Activated CD8-positive, alpha-beta memory T cell treated with anti-CD3 and anti-CD28 coated beads, Interleukin-2, amount 10 ng/mL, durations not matched to agents 7 days and 5 days (primary cell): Measurements from ENCODE around the gene KLF1. TPM values are rescaled to one million over a fixed set of nuclear protein-coding genes. Genes with fewer than 3 reads are reported as not detected.
A peak's percentile ranks its signal among the peaks of the same experiment; 100 is the strongest.
"Not testable (repeated sequence)": the region's sequence is repeated elsewhere in the genome, so short reads cannot be mapped to it uniquely, and the experiment has no call there.

Experiments used
- ATAC-seq: fragments of 150-1000 bp; cut with Tn5 transposase; one replicate; pipeline ENCODE4 v1.10.0; 2021; ENCODE audit warnings: moderate library complexity
- CTCF ChIA-PET: fragments of 350-600 bp; sonication (Branson Sonifier 250); formaldehyde crosslinking; loops from one replicate; lab custom pipeline; 2021; ENCODE audit warnings: antibody characterized with exemption; lab: Charles Lee
- DNase-seq: peaks from one replicate; pipeline ENCODE4 v3.0.0-alpha.2; 2020
- H3K27ac Mint-ChIP-seq: one replicate; pipeline ENCODE4 v1.8.0; 2021; ENCODE audit warnings: mild to moderate bottlenecking, mixed read lengths
- H3K27me3 Mint-ChIP-seq: one replicate; pipeline ENCODE4 v1.8.0; 2021; ENCODE audit warnings: mixed read lengths
- H3K36me3 Mint-ChIP-seq: one replicate; pipeline ENCODE4 v1.8.0; 2021; ENCODE audit warnings: mild to moderate bottlenecking, mixed read lengths
- H3K4me1 Mint-ChIP-seq: one replicate; pipeline ENCODE4 v1.8.0; 2021; ENCODE audit warnings: mixed read lengths
- H3K4me3 Mint-ChIP-seq: one replicate; pipeline ENCODE4 v1.8.0; 2021; ENCODE audit warnings: mild to moderate bottlenecking, moderate library complexity, mixed read lengths
- H3K9me3 Mint-ChIP-seq: one replicate; pipeline ENCODE4 v1.8.0; 2022; ENCODE audit warnings: low read depth, mixed read lengths
- total RNA-seq, 2 experiments: library from RNA; stranded (reverse); gene quantifications; one replicate each; pipeline ENCODE4 v1.2.3, GENCODE V29; 2021

Gene KLF1
- total RNA-seq, 2 experiments from 2014 or later, result 0.29 to 0.45 TPM

- Mint-ChIP-seq H3K27ac (peak overlapping the region; percentile 88), H3K27me3 (no peaks in the 10 kb centered on the region), H3K9me3 (no peaks in the 10 kb centered on the region), H3K36me3 (peaks cover under 1% of the 10 kb centered on the region), H3K4me1 (peaks cover 40% of the 10 kb centered on the region), H3K4me3 (peak overlapping the region; percentile 32)
- CTCF ChIA-PET, result interaction anchor here (0.6 to 3.4 kb wide), 10 partner anchors 13 to 158 kb away, joined by 3 to 17 read pairs (median 6); partner anchors contain the start of gene GCDH
- DNase-seq, result peak; percentile 84
- peak; percentile 81 for ATAC-seq
These were observed 27.1 kb upstream of the KLF1 start for GRCh38 chr19:12913851-12914690.

DNA sequence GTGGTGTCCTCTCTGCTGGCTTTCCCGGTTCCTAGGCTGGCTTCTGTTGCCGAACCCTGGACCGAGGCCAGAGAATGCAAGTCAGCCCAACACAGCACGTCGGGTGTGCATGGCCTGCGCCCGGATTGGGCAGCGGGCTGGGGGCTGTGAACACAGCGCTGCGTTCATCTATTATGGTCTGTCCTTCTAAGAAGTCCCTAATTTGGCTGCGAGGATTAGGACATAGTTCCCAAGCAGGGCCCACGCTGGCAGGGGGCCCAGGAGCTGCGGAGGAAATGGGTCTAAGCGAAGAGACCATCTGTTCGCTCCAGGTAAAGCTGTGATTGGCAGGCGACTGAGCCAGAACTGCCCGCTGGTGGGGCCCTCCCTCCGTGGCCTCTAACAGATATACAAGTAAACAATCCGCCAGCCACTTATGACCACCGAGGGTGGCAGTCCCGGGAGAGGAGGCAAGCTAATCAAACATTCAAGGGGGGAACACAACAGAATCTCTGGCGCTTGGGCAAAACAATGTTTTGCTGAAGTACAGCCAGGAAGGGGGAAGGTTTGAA lies 26.1 kb upstream of the KLF1 start:
- DNase-seq (no peak), ATAC-seq (no peak)
- peak overlapping the region; percentile 88 for H3K27ac Mint-ChIP-seq
- peaks cover 35% of the 10 kb centered on the region for H3K4me1 Mint-ChIP-seq
- no peaks in the 10 kb centered on the region for H3K36me3 Mint-ChIP-seq
- no peaks in the 10 kb centered on the region for H3K9me3 Mint-ChIP-seq
- CTCF ChIA-PET, result interaction anchor here (0.9 to 4.4 kb wide), 10 partner anchors 12 to 176 kb away, joined by 3 to 17 read pairs (median 6); partner anchors contain the start of genes GCDH and GET3
- H3K4me3 Mint-ChIP-seq, result no peak overlapping the region
- H3K27me3 Mint-ChIP-seq, result no peaks in the 10 kb centered on the region

GRCh38 chr19:12912571-12912970 lies 25.6 kb upstream of the KLF1 start:
- no peak overlapping the region for H3K27ac Mint-ChIP-seq
- H3K9me3 Mint-ChIP-seq, result no peaks in the 10 kb centered on the region
- ATAC-seq (no peak), DNase-seq (no peak)
- H3K27me3 Mint-ChIP-seq, result no peaks in the 10 kb centered on the region
- no peaks in the 10 kb centered on the region for H3K36me3 Mint-ChIP-seq
- CTCF ChIA-PET, result interaction anchor here (1.0 to 4.4 kb wide), 6 partner anchors 13 to 176 kb away, joined by 3 to 17 read pairs (median 4); partner anchors contain the start of gene GET3
- H3K4me3 Mint-ChIP-seq, result no peak overlapping the region
- H3K4me1 Mint-ChIP-seq, result peaks cover 33% of the 10 kb centered on the region

- no peaks in the 10 kb centered on the region for H3K27me3 Mint-ChIP-seq
- no peak overlapping the region for H3K4me3 Mint-ChIP-seq
- H3K36me3 Mint-ChIP-seq, result peaks cover 1% of the 10 kb centered on the region
- CTCF ChIA-PET, result interaction anchor here (1.6 to 2.7 kb wide), 2 partner anchors 12 to 58 kb away, joined by 6 to 9 read pairs; partner anchors contain the start of gene SYCE2
- no peaks in the 10 kb centered on the region for H3K9me3 Mint-ChIP-seq
- H3K4me1 Mint-ChIP-seq, result peaks cover 6% of the 10 kb centered on the region
- no peak overlapping the region for H3K27ac Mint-ChIP-seq
- no peak for ATAC-seq
- DNase-seq, result no peak
These were observed 20.2 kb upstream of the KLF1 start for GRCh38 chr19:12907166-12907565.

GRCh38 chr19:12899891-12900518 lies 13.0 kb upstream of the KLF1 start:
- H3K9me3 Mint-ChIP-seq, result no peaks in the 10 kb centered on the region
- peaks cover 26% of the 10 kb centered on the region for H3K4me1 Mint-ChIP-seq
- no peaks in the 10 kb centered on the region for H3K27me3 Mint-ChIP-seq
- H3K4me3 Mint-ChIP-seq, result peak overlapping the region; percentile 56
- peaks cover 10% of the 10 kb centered on the region for H3K36me3 Mint-ChIP-seq
- H3K27ac Mint-ChIP-seq, result peak overlapping the region; percentile 88
- ATAC-seq (peak; percentile 85), DNase-seq (peak; percentile 82)
- CTCF ChIA-PET, result interaction anchor here (0.9 to 5.9 kb wide), 10 partner anchors 9 to 77 kb away, joined by 3 to 27 read pairs (median 6); partner anchors contain the start of genes FARSA, GCDH and SYCE2

GRCh38 chr19:12896460-12896859 lies 9.5 kb upstream of the KLF1 start:
- no peaks in the 10 kb centered on the region for H3K9me3 Mint-ChIP-seq
- no peak for ATAC-seq
- no peak overlapping the region for H3K4me3 Mint-ChIP-seq
- no peak overlapping the region for H3K27ac Mint-ChIP-seq
- DNase-seq, result no peak
- H3K36me3 Mint-ChIP-seq, result peaks cover 12% of the 10 kb centered on the region
- peaks cover 36% of the 10 kb centered on the region for H3K4me1 Mint-ChIP-seq
- H3K27me3 Mint-ChIP-seq, result no peaks in the 10 kb centered on the region
- CTCF ChIA-PET, result interaction anchor here (5.9 kb wide), 1 partner anchor 11 kb away, joined by 27 read pairs; no protein-coding TSS in a partner anchor

DNA sequence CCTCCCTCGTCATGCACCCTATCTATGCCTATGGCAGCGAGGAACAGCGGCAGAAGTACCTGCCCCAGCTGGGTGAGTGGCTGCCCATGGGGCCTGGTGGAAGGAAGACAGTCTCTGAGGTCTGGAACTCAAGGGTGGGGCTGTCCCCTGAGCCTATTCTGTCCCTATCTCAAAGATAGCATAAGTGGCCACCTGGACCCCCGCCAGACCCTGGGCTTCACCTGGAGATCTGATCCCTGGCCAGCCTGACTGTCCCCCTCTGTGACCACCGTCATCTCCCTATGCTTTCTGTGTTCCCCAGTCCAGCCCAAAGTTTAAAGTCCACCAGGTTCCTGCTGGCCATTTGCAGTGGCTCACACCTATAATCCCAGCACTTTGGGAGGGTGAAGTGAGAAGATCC lies 6.6 kb upstream of the KLF1 start:
- Mint-ChIP-seq H3K27me3 (no peaks in the 10 kb centered on the region), H3K36me3 (peaks cover 9% of the 10 kb centered on the region), H3K4me1 (peaks cover 30% of the 10 kb centered on the region), H3K27ac (no peak overlapping the region), H3K4me3 (no peak overlapping the region), H3K9me3 (no peaks in the 10 kb centered on the region)
- DNase-seq (no peak), ATAC-seq (no peak)
- CTCF ChIA-PET, result no interaction called here

DNA sequence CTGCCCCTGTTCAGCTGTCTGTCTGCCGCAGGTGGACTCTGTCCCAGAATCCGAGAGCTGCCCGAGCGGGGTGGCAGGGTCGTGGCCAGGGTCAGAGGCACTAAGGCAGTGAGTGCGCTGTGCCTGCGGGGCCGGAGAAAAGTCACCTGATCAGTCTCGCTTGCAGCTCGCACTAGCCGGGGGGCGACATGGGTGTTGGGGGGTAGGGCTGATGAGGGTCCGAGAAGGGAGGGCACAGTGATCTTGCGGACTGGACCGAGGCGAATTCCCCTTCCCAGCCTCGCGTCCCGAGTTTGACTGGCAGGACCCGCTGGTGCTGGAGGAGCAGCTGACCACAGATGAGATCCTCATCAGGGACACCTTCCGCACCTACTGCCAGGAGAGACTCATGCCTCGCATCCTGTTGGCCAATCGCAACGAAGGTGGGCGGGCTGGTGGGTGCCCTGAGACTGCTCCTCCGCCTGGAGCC lies 4.6 kb upstream of the KLF1 start:
- DNase-seq (no peak), ATAC-seq (no peak)
- Mint-ChIP-seq H3K36me3 (peaks cover 5% of the 10 kb centered on the region), H3K27ac (peak overlapping the region; percentile 90), H3K27me3 (no peaks in the 10 kb centered on the region), H3K4me1 (peaks cover 24% of the 10 kb centered on the region), H3K9me3 (no peaks in the 10 kb centered on the region), H3K4me3 (peak overlapping the region; percentile 99)
- CTCF ChIA-PET, result interaction anchor here (1.0 to 2.5 kb wide), 8 partner anchors 8 to 115 kb away, joined by 3 to 41 read pairs (median 7); partner anchors contain the start of gene CALR

GRCh38 chr19:12890787-12891552 lies 4.0 kb upstream of the KLF1 start, which contains the start of gene GCDH:
Gene GCDH, plus strand, starts transcription at chr19:12891160. Its CDS starts 145 bp downstream, at chr19:12891305.
- H3K4me3 Mint-ChIP-seq, result peak within 1 kb of the TSS; percentile 99
- CTCF ChIA-PET, result interaction anchor here (0.7 to 2.5 kb wide), 14 partner anchors 9 to 145 kb away, joined by 3 to 41 read pairs (median 5); partner anchors contain the start of gene CALR
- no peaks in the 10 kb centered on the region for H3K27me3 Mint-ChIP-seq
- peak; percentile 96 for ATAC-seq
- DNase-seq, result peak; percentile 99
- peak within 1 kb of the TSS; percentile 90 for H3K27ac Mint-ChIP-seq
- H3K9me3 Mint-ChIP-seq, result no peaks in the 10 kb centered on the region
- peaks cover 4% of the 10 kb centered on the region for H3K36me3 Mint-ChIP-seq
- H3K4me1 Mint-ChIP-seq, result peaks cover 30% of the 10 kb centered on the region

DNA sequence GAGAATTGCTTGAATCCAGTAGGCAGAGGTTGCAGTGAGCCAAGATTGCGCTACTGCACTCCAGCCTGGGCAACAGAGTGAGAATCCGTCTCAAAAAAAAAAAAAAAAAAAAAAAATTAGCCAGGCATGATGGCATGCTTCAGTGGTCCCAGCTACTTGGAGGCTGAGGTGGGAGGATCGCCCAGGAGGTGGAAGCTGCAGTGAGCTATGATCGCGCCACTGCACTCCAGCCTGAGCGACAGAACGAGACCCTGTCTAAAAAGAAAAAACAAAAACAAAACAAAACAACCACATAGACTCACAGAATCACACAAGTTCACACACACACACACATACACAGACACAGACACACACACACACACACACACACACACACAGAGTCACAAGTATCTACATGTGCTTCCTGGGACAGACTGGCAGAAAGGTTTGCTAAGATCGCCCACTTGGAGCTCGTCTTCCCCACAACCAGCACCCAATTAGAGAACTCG lies 3.3 kb upstream of the KLF1 start:
- CTCF ChIA-PET, result interaction anchor here (0.6 to 2.5 kb wide), 15 partner anchors 9 to 187 kb away, joined by 3 to 41 read pairs (median 4); partner anchors contain the start of gene CALR
- not testable (repeated sequence) for DNase-seq
- H3K4me3 Mint-ChIP-seq, result peak overlapping the region; percentile 99

DNA sequence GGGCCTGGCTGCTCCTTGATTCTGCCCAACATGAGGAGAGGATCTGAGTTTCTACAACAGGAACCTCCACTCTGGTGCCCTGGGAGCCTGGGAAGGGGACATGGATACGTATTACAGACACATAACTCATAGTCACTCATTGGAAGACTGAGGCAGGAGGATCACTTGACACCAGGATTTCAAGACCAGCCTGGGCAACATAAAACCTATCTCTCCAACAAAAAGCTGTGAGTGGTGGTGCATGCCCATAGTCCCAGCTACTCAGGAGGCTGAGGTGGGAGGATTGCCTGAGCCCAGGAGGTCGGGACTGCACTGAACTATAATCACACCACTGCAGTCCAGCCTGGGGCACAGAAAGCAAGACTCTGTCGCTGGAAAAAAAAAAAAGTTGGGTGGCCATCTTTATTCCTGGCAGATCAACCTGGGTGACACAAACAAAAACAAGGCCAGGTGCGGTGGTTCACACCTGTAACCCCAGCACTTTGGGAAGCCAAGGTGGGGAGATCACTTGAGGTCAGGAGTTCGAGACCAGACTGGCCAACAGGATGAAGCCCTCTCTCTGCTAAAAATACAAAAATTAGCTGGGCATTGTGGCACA lies 1.1 kb upstream of the KLF1 start:
- Mint-ChIP-seq H3K4me3 (no peak overlapping the region), H3K9me3 (peaks cover 3% of the 10 kb centered on the region), H3K4me1 (peaks cover 40% of the 10 kb centered on the region), H3K36me3 (peaks cover 5% of the 10 kb centered on the region), H3K27me3 (no peaks in the 10 kb centered on the region), H3K27ac (no peak overlapping the region)
- CTCF ChIA-PET, result interaction anchor here (0.9 to 10.6 kb wide), 3 partner anchors 43 to 127 kb away, joined by 3 to 163 read pairs (median 4); no protein-coding TSS in a partner anchor
- DNase-seq, result no peak
- no peak for ATAC-seq

More for the DNA sequence above, 3.3 kb upstream of the KLF1 start:
- not testable (repeated sequence) for H3K36me3 Mint-ChIP-seq, H3K9me3 Mint-ChIP-seq, ATAC-seq, H3K27me3 Mint-ChIP-seq
- H3K4me1 Mint-ChIP-seq, result peaks cover 31% of the 10 kb centered on the region
- peak overlapping the region; percentile 90 for H3K27ac Mint-ChIP-seq

DNA sequence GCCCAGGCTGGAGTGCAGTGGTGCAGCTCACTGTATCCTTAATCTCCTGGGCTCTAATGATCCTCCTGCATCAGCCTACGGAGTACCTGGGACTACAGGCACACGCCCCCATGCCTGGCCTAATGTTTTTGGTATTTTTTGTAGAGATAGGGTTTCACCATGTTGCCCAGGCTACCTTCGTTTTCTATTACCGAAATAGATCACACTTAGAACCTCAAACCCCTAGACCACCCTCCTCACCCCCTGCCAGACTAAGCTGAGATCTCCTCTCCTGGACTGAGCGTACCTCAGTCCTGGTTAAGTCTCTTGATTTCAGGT lies 391 bp downstream of the KLF1 start:
- peak overlapping the region; percentile 19 for H3K27ac Mint-ChIP-seq
- H3K4me3 Mint-ChIP-seq, result peak overlapping the region; percentile 19
- peaks cover 3% of the 10 kb centered on the region for H3K9me3 Mint-ChIP-seq
- no peaks in the 10 kb centered on the region for H3K27me3 Mint-ChIP-seq
- ATAC-seq, result no peak
- H3K36me3 Mint-ChIP-seq, result peaks cover 5% of the 10 kb centered on the region
- H3K4me1 Mint-ChIP-seq, result peaks cover 40% of the 10 kb centered on the region
- no peak for DNase-seq
- CTCF ChIA-PET, result interaction anchor here (0.7 to 10.6 kb wide), 10 partner anchors 12 to 126 kb away, joined by 3 to 163 read pairs (median 4); partner anchors contain the start of gene SYCE2
